ENCODE measurements around the gene DYRK3.
A peak's percentile ranks its signal among the peaks of the same experiment; 100 is the strongest.

DYRK3 gene

DNA sequence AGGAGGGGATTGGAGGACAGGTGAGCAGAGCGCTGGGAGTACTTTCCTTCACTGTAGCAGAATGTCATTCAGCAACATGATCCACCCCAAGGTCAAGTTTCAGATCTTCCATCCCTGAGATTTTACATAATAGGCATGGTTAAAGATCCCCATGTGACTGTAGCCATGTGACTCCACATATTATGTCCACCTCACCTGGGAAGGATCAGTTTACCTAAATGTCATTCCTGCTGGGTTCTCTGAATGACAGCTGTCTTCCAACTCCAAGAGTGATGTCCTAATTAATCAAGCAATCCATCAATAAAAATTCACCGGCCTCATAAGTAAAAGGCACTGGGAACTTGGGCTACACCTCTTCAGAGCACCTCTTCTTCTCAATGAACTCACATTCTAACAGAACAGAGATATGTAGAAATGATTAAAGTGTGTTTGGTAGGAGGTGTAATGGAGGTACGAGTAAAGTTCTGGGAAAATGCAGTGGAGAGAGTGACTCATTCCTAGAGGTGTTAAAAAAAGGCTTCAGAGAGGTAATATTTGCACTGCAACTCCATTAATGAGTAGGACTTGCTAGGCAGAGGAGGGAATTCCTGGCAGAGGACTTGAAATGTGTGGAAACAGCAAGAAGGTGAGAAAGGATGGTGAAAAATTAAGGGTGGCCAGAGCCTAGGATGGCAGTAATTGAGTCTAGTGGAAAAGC, 27.2 kb downstream of the DYRK3 start:
- no peak for DNase-seq

DNA sequence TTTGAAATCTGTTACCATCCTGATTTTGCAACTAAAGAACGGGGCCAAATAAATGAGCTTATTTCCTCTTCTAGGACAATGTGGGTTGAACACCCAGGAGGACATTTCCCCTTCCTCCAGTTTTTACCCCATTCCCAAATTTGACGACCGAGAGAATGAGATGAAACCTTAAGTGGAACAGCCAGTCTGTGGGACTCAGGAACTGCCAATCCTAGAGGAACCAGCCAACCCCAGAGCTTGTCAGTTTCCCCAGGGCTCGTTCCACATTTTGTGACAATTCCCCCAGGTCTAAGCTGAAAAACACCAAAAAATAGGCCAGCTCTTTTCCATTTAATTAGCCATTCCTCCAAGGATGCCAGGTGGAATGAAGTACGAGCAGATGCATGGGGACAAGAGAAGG, 28.0 kb downstream of the DYRK3 start:
- DNase-seq: no peak

- DNase-seq: peak; percentile 80
Measured at GRCh38 chr1:206663832-206664652, 28.7 kb downstream of the DYRK3 start.

- no peak for DNase-seq
Measured at GRCh38 chr1:206664740-206665139, 29.4 kb downstream of the DYRK3 start.

GRCh38 chr1:206666031-206666561, 30.8 kb downstream of the DYRK3 start:
- DNase-seq: no peak

GRCh38 chr1:206666954-206667665, 31.8 kb downstream of the DYRK3 start:
- no peak for DNase-seq

DNA sequence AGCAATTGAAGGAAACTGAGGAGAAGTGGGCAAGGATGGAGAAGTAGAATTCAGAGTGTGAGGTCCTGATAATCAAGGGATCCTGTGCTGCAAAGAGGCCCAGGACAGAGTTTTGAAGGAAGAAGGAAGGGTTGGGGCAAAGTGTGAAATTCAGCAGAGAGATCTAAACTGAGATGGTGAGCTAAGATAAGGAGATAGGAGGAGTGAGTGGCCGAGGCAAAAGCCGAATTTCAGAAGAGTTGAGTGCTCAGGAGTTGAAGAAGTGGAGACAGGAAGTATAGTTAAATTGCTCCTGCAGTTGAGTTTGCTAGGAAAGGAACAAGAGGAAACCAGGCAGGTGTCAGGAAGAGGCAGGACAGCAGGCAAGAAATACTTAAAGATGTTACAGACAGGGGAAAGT, 33.0 kb downstream of the DYRK3 start:
- no peak for DNase-seq

DNA sequence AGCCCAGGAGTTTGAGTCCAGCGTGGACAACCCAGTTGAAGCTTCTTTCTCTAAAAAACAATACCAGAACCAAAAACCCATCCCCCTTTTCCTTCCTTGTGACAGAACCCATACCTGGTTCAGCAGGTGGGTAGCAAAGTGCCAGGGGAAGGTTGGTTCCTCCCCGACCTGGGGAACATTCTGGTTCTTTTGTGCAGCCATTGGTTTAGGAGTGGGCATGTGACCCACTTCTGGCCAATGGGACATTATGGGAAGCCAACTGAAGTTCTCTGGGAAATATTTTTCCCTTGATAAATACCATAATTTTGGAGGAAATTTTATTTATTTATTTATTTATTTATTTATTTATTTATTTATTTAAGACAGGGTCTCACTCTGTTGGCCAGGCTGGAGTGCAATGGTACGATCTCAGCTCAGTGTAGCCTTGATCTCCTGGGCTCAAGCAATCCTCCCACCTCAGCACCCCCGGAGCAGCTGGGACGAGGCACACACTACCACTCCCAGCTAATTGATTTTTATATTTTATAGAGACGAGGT, 33.6 kb downstream of the DYRK3 start:
- no peak for DNase-seq

DNA sequence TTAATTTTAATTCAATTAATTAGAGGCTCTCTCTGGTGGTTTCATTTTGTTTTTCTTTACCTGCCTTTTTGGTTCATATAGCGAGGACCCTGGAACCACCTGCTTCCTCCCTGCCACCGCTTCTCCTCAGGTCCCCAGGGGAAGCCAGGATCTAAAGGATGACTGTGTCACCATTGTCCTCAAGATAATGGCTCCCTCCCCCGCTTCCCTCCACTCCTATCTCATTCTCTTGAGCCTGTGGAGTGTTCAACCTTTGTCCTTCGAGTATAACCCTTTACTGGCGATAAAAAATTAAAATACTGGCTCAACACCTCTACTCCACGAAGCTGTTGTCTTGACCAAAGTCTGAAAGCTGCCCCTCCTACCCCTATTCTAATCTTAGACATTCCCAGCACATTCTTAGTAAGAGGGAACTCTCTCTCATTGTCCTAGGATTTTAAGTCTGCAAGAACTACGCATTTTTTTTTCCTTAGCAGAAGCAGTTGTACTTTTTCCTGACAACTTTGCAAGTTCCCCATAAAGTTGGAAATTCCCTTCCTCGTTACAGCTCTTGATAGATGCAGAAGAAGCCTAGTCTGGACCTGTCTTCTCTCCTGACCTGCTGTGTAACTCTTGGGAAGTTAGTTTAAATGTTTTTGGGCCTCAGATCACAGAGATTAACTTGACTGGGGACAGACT, 36.8 kb downstream of the DYRK3 start:
- DNase-seq: peak; percentile 12

GRCh38 chr1:206672844-206673758, 37.8 kb downstream of the DYRK3 start:
- no peak for DNase-seq

GRCh38 chr1:206674236-206674635, 38.9 kb downstream of the DYRK3 start:
- no peak for DNase-seq

DNA sequence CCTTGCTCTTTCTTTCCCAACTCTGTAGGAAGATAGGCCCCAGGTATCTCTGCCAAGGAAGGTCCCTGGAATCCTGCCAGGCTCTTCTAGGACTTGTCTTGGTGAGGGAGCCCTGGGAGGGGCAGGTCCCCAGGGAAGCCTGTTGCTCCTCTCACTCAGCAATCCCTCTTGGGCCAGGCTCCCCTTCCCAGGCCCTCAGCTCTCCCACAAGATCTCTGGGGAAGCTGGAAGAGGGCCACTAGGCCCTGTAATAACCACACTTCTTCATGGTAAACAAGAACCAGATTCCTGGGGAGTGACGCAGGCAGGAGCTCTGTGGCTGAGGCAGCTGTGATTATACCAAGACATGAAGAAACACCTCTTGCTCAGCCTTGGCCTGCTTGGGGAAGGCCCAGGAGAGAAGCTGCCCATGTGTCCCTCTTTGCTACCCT, 39.4 kb downstream of the DYRK3 start:
- DNase-seq: no peak

DNA sequence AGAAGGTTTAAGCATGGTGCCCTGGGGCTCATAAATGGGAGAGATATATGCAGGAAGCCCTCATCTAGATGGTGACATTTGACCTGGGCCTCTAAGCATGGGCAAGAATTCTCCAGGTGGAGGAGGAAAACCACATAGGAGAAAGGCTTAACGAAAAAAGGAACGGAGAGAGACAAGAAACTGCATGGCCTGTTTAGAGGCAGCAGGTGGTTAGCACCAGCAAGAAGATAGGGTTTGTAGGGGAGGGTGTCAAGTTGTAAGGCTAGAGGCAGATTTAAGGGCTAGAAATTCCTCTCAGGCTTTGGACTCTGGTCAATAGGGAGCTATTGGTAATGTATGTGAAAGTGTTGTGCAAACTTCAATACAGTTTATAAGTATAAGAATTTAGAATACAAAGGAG, 41.2 kb downstream of the DYRK3 start:
- DNase-seq: no peak

DNA sequence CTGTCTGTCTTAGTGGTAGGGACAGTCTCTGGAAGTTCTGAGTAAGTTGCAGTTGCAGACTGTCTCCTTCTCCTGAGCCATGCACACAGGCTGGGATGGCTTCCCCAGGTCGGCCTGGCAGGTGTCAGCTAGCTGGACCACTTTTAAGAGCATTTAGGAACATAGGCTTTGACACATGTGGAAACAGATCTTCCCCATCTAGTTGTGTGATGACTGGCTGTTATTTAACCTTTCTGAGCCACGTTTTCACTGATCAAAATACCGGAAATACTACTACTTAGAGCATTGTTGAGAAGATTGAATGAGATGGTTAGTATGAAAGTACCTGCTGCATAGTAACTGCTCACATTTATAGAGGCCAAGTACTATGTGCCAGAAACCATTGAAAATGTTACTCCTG, 43.2 kb downstream of the DYRK3 start:
- DNase-seq: no peak

DNA sequence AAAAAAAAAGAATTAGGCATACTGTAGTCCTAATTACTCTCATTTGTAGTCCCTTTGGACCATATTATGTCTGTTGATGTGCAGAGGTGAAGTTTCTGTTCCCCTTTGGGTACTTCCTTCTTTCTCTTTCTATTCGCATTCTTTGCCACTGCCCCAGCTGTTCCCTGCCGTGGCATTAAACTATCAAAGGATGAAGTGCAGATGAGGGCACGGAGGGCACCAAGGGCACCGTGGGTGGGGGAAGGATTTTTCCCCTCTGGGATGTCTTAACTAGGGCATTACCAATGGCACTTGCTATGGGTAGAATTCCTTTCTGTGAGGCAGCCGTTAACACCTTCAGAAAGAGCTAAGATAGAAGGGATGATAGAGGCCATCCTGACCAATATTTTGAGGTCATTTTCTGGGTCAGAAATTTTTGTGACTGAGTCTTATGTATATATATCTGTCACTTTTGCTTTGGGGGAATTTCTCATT, 44.4 kb downstream of the DYRK3 start:
- DNase-seq: no peak

DNA sequence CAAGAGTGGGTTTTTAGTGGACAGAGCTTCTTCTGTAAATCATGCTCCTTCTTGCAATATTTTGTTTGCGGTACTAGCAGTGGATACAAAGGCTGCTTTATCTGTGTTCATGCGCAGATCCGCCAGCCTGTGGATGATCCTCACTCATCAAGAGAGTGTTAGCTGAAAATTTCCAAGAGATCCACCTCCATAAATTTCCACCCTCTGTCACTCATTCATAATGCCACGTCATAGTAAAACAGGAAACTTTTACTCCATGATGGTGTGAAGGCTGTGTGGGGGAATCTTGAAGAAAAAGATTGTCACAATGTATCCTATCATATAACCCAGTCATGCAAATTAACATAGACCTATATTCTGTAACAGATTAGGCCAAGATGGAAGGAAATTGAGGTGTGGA, 44.9 kb downstream of the DYRK3 start:
- DNase-seq: no peak

- DNase-seq: no peak
Measured at GRCh38 chr1:206681359-206681758, 46.0 kb downstream of the DYRK3 start.

DNA sequence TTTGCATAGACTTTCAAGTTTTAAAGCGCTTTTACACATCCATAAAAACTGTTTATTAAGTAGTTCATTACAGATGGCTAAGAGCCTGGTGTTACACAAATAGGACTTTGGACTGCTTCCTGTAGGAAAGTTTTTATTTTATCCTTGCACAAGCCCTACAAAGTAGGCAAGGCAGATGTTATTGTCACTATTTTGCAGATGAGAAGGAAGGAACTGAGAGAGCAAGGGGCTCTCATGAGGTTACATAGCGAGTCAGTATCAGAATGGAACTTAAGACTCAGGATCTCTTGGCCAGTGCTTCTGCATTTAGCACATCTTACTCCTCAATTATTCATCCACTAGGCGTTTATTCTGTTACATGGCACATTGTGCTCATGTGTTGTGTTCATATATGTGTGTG, 46.8 kb downstream of the DYRK3 start:
- DNase-seq: no peak

- no peak for DNase-seq
Measured at GRCh38 chr1:206683313-206683712, 48.0 kb downstream of the DYRK3 start.

GRCh38 chr1:206684003-206684402, 48.7 kb downstream of the DYRK3 start:
- DNase-seq: no peak

Data from NCI-H1105 (cell line).